Lower leg skin (tissue), 4 donors: ENCODE data around the gene FAAH2. TPM values are rescaled to one million over a fixed set of nuclear protein-coding genes. Genes with fewer than 3 reads are reported as not detected.
"Not testable (repeated sequence)": the region's sequence is repeated elsewhere in the genome, so short reads cannot be mapped to it uniquely, and the experiment has no call there.

ENCODE experiments used
- DNase-seq, 2 donors: peaks; one replicate each; pipeline ENCODE4 v3.0.0-alpha.2; 2019; ENCODE audit warnings: low spot score in 2 of 2
- H3K4me3 ChIP-seq: fragments of 200-600 bp; sonication (generic); 2 replicates; pipeline ENCODE4 v1.5.1; 2017; ENCODE audit warnings: mild to moderate bottlenecking, low read depth; ENCODE audit not compliant: poor library complexity, severe bottlenecking
- CTCF ChIP-seq, 3 donors: fragments of 450-650 bp; IDR thresholded peaks; one replicate each; pipeline ENCODE4 v1.5.1; 2016; ENCODE audit warnings: antibody characterized with exemption in 3 of 3, mild to moderate bottlenecking in 3 of 3, moderate library complexity in 2 of 3
- POLR2A ChIP-seq, 2 donors: fragments of 450-650 bp; IDR thresholded peaks; one replicate each; pipeline ENCODE4 v1.6.1; 2016 to 2017; ENCODE audit warnings: antibody characterized with exemption in 2 of 2, mild to moderate bottlenecking in 1 of 2, moderate library complexity in 1 of 2
- WGBS, 2 donors: methylation state at CpG; one replicate each; pipeline ENCODE4 v1.1.5; 2018; 5-methylcytosine and 5-hydroxymethylcytosine counted together
- intact Hi-C: fragments of 100-400 bp; cut with DNase I; formaldehyde crosslinking; loops from one replicate; pipeline ENCODE4 v1.15.0; 2023; ENCODE audit warnings: low total_unique reads
- total RNA-seq, 4 donors: library from RNA; depleted of rRNA; stranded (reverse); fragments of >200 nt; gene quantifications; one replicate each; pipeline ENCODE4 v1.1.0, GENCODE V29; 2016

The FAAH2 gene
- total RNA-seq, 4 donors from 2014 or later: 15.0 to 63.0 (median 29.8) TPM

GRCh38 chrX:57366430-57366829, 79.9 kb downstream of the FAAH2 start:
- DNase-seq: peak in 1 of 2 donors; percentile 60
- intact Hi-C loops: no loop called here
- H3K4me3 ChIP-seq: no peak overlapping the region
- 67 to 88% methylated on average over 1 to 4 of the region's 4 CpGs for WGBS, 2 donors
- TF ChIP-seq CTCF (IDR thresholded peaks at IDR 0.05) (no peak), POLR2A (IDR thresholded peaks at IDR 0.05) (no peak)

GRCh38 chrX:57367649-57368048, 81.1 kb downstream of the FAAH2 start:
- WGBS, 2 donors: 29% methylated on average over 1 of the region's 1 CpG; no CpG with 5 or more reads in 1 of the 2 donors
- no peak overlapping the region for H3K4me3 ChIP-seq
- no peak for DNase-seq
- intact Hi-C loops: no loop called here
- TF ChIP-seq POLR2A (IDR thresholded peaks at IDR 0.05) (no peak), CTCF (IDR thresholded peaks at IDR 0.05) (no peak)

GRCh38 chrX:57368158-57368557, 81.7 kb downstream of the FAAH2 start:
- H3K4me3 ChIP-seq: no peak overlapping the region
- TF ChIP-seq POLR2A (IDR thresholded peaks at IDR 0.05) (no peak), CTCF (IDR thresholded peaks at IDR 0.05) (no peak)
- intact Hi-C loops: no loop called here
- 55 to 71% methylated on average over 1 of the region's 1 CpG for WGBS, 2 donors
- DNase-seq: peak in 1 of 2 donors; percentile 64

GRCh38 chrX:57379296-57379695, 92.8 kb downstream of the FAAH2 start:
- intact Hi-C loops: no loop called here
- TF ChIP-seq CTCF (IDR thresholded peaks at IDR 0.05): no peak
- TF ChIP-seq POLR2A (IDR thresholded peaks at IDR 0.05): no peak
- WGBS, 2 donors: 68% methylated on average over 4 of the region's 4 CpGs
- H3K4me3 ChIP-seq: no peak overlapping the region
- no peak for DNase-seq

- intact Hi-C loops: no loop called here
- WGBS, 2 donors: 94 to 98% methylated on average over 3 of the region's 3 CpGs
- TF ChIP-seq POLR2A (IDR thresholded peaks at IDR 0.05) (no peak), CTCF (IDR thresholded peaks at IDR 0.05) (no peak)
- H3K4me3 ChIP-seq: no peak overlapping the region
- no peak for DNase-seq
These were observed 93.7 kb downstream of the FAAH2 start for GRCh38 chrX:57380026-57380796.

GRCh38 chrX:57394162-57394561, 107.7 kb downstream of the FAAH2 start:
- WGBS, 2 donors: 77 to 88% methylated on average over 7 of the region's 7 CpGs
- H3K4me3 ChIP-seq, DNase-seq, intact Hi-C loops: not testable (repeated sequence)

- intact Hi-C loops, H3K4me3 ChIP-seq, DNase-seq: not testable (repeated sequence)
- 67 to 87% methylated on average over 5 of the region's 5 CpGs for WGBS, 2 donors
These were observed 116.7 kb downstream of the FAAH2 start for GRCh38 chrX:57403191-57403590.
